IPS-15b (cell line): ENCODE measurements around the gene KBTBD2.
"Not testable (repeated sequence)": the region's sequence is repeated elsewhere in the genome, so short reads cannot be mapped to it uniquely, and the experiment has no call there.

Experiments used
- H3K27me3 ChIP-seq: one replicate; pipeline ENCODE4 v1.6.1; 2013; ENCODE audit warnings: low read length; ENCODE audit not compliant: control insufficient read depth, insufficient read depth
- H3K36me3 ChIP-seq: one replicate; pipeline ENCODE4 v1.6.1; 2013; ENCODE audit warnings: low read length; ENCODE audit not compliant: control insufficient read depth, insufficient read depth
- H3K4me1 ChIP-seq: one replicate; pipeline ENCODE4 v1.6.1; 2013; ENCODE audit warnings: mild to moderate bottlenecking, low read length; ENCODE audit not compliant: control insufficient read depth, insufficient read depth
- H3K4me3 ChIP-seq: one replicate; pipeline ENCODE4 v1.5.1; 2013; ENCODE audit warnings: low read depth, low read length
- H3K9ac ChIP-seq: one replicate; pipeline ENCODE4 v1.6.1; 2013; ENCODE audit warnings: low read depth, mild to moderate bottlenecking, low read length
- H3K9me3 ChIP-seq: one replicate; pipeline ENCODE4 v1.6.1; 2013; ENCODE audit warnings: mild to moderate bottlenecking, low read length; ENCODE audit not compliant: control insufficient read depth, insufficient read depth

KBTBD2 gene

GRCh38 chr7:32869716-32870115 lies 21.8 kb downstream of the KBTBD2 start:
- no peak overlapping the region for H3K9ac ChIP-seq
- H3K36me3 ChIP-seq, result peaks cover 6% of the 10 kb centered on the region
- no peaks in the 10 kb centered on the region for H3K27me3 ChIP-seq
- no peaks in the 10 kb centered on the region for H3K4me1 ChIP-seq
- H3K9me3 ChIP-seq, result no peaks in the 10 kb centered on the region
- no peak overlapping the region for H3K4me3 ChIP-seq

DNA sequence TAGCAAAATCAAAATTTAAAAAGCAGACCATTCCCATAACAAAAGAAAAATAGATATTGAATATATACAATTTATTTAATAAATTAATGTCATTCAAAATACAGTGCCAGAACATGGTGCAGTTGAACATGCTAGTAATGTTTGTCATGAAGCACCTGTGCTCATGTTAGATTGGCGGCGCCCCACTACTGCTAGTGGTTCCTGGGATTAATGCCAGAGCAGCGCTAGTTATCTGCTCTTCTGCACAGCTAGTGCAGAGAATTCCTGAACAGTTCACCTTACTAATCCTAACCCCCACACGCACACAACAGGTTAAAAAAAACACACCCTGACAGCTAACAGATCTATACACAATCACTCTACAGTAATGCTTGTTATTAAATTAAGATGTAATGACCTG lies 23.4 kb downstream of the KBTBD2 start:
- H3K9me3 ChIP-seq, result no peaks in the 10 kb centered on the region
- H3K4me1 ChIP-seq, result no peaks in the 10 kb centered on the region
- H3K36me3 ChIP-seq, result peaks cover 6% of the 10 kb centered on the region
- H3K4me3 ChIP-seq, result no peak overlapping the region
- H3K9ac ChIP-seq, result no peak overlapping the region
- H3K27me3 ChIP-seq, result no peaks in the 10 kb centered on the region

DNA sequence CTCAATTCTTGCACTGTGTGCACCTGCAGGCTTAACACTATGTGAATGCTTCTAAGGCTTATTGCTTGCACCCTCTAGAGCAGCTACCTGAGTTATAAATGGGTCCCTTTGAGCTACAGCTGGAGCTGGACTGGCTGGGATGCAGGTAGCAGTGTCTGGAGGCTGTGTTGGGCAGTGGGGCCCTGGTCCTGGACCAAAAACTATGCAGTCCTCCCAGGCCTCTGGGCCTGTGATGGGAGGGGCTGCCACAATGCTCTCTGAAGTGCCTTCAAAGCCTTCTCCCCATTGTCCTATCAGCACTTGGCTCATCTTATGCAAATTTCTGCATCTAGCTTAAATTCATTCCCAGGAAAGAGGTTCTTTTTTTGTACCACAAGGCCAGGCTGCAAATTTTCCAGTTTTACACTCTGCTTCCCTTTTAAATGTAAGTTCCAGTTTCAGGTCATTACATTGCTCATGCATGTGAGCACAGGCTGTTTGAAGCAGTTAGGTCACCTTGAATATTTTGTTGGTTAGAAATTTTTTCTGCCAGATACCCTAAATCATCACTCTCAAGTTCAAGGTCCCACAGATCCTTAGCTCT lies 26.0 kb downstream of the KBTBD2 start:
- Histone ChIP-seq H3K4me1 (no peaks in the 10 kb centered on the region), H3K4me3 (no peak overlapping the region), H3K36me3 (peaks cover 6% of the 10 kb centered on the region), H3K27me3 (no peaks in the 10 kb centered on the region), H3K9me3 (no peaks in the 10 kb centered on the region), H3K9ac (no peak overlapping the region)

DNA sequence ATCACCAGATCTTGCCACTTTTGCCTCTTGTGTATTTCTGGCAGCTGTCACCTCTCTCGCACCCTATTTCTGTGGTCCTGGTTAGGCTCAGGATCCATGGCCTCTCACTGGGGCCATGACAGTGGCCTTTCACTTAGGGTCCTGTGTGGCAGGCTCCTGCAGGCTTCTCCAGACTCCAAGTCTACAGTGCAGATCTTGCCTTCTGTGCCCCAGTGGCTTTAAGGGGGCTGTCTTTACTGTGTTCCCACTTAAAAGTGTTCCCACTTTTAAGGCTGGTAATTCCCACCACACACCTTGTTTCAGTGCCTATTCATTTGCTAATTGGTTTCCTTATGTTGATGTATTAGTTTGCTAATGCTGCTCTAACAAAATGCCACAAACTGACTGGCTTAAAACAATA lies 27.7 kb downstream of the KBTBD2 start:
- H3K36me3 ChIP-seq, H3K27me3 ChIP-seq, H3K9me3 ChIP-seq, H3K4me3 ChIP-seq, H3K4me1 ChIP-seq, H3K9ac ChIP-seq: not testable (repeated sequence)

- no peaks in the 10 kb centered on the region for H3K36me3 ChIP-seq
- H3K27me3 ChIP-seq, result no peaks in the 10 kb centered on the region
- no peak overlapping the region for H3K4me3 ChIP-seq
- H3K9me3 ChIP-seq, result no peaks in the 10 kb centered on the region
- H3K4me1 ChIP-seq, result no peaks in the 10 kb centered on the region
- no peak overlapping the region for H3K9ac ChIP-seq
These were observed 31.5 kb downstream of the KBTBD2 start for GRCh38 chr7:32860090-32860489.

DNA sequence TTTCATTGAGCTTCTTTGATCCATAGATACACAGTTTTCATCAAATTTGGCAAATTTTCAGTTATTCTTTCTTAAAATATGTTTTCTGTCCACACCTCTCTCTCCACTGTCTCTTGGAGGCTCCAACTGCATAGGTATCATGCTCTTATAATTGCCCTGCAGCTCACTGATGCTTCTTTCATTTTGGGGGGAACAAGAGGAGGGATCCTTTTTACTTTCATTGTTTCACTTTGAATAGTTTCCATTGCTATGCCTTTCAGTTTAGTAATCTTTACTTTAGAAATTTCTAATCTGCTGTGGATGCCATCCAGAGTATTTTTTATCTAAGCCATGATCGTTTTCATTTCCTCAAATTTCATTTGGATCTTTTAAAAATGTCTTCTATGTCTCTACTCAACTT lies 32.9 kb downstream of the KBTBD2 start:
- Histone ChIP-seq H3K27me3 (no peaks in the 10 kb centered on the region), H3K4me1 (no peaks in the 10 kb centered on the region), H3K9ac (no peak overlapping the region), H3K4me3 (no peak overlapping the region), H3K36me3 (no peaks in the 10 kb centered on the region), H3K9me3 (no peaks in the 10 kb centered on the region)

DNA sequence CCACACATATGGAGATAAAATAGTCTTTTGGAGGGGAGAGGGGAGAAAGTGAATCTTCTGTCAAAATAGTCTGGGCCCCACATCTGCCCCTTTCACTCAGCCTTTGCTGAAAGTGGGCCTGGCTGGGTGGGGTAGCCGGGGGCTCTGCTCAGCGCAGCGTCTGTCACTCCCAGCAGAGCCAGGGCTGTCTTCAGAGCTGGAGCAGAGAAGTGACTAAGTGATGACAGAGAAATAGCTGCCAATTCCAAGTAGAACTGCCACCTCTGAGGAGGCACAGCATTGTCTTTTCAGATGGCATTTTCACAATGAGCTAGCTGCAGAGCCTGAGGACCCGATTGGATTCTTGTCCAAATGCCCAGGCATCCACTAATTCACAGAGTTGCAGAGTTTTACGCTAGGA lies 34.5 kb downstream of the KBTBD2 start:
- H3K9me3 ChIP-seq, result not testable (repeated sequence)

GRCh38 chr7:32855837-32856775 lies 35.5 kb downstream of the KBTBD2 start:
- H3K4me1 ChIP-seq, H3K9ac ChIP-seq, H3K36me3 ChIP-seq, H3K4me3 ChIP-seq, H3K27me3 ChIP-seq, H3K9me3 ChIP-seq: not testable (repeated sequence)

More for the DNA sequence above, 34.5 kb downstream of the KBTBD2 start:
- H3K9ac ChIP-seq, H3K4me1 ChIP-seq, H3K36me3 ChIP-seq, H3K27me3 ChIP-seq, H3K4me3 ChIP-seq: not testable (repeated sequence)

GRCh38 chr7:32850654-32851053 lies 40.9 kb downstream of the KBTBD2 start:
- not testable (repeated sequence) for H3K36me3 ChIP-seq, H3K27me3 ChIP-seq, H3K4me1 ChIP-seq, H3K4me3 ChIP-seq, H3K9me3 ChIP-seq, H3K9ac ChIP-seq

DNA sequence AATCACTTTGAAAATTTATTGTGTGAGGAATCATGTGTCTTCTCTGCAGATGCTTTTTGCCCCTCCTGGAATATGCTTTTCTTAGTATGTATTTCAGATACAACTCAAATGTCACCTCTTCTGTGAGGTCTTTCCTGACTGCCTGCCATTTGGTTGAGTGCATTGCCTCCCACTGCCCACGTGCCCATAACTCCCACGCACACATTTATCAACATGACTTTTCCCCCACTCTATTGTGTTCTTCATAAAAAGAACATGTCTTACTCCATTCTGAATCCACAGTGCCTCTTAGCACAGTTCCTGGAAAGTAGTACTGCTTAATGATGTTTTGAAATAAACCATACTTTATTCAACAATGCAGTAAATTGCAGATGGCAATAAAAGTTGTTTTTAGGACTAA lies 42.9 kb downstream of the KBTBD2 start:
- not testable (repeated sequence) for H3K4me3 ChIP-seq, H3K4me1 ChIP-seq, H3K9me3 ChIP-seq, H3K9ac ChIP-seq, H3K36me3 ChIP-seq, H3K27me3 ChIP-seq

DNA sequence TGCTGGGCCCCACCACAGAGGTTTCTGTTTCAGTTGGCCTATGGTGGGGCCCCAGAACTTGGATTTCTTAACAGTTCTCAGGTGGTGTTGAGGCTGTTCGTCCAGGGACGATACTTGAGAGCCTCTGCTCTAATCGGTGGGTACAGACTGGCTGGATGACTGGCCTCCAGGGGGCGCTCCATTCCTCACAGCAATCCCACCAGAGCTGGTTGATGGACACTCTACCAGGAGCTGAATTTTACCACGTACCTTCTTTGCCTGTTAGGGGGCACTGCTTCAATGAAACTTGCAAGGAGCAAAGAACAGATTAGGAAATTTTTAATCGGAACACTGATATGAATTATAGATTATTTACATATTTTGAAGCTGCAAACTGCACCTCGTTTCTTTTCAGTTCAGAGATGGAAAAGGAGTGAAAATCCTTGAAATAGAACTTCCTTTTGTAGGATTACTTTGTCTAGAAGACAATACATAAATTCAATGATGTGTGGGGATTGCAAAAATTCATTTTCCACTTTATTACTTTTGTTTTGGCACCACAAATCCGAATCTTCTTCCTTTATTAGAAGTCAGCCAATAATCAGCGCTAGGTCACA lies 44.8 kb downstream of the KBTBD2 start:
- no peak overlapping the region for H3K4me3 ChIP-seq
- H3K27me3 ChIP-seq, result no peaks in the 10 kb centered on the region
- no peak overlapping the region for H3K9ac ChIP-seq
- H3K36me3 ChIP-seq, result no peaks in the 10 kb centered on the region
- H3K4me1 ChIP-seq, result no peaks in the 10 kb centered on the region
- no peaks in the 10 kb centered on the region for H3K9me3 ChIP-seq

GRCh38 chr7:32844748-32845147 lies 46.8 kb downstream of the KBTBD2 start:
- H3K9ac ChIP-seq, H3K9me3 ChIP-seq, H3K4me3 ChIP-seq, H3K36me3 ChIP-seq, H3K4me1 ChIP-seq, H3K27me3 ChIP-seq: not testable (repeated sequence)
